IgD-negative memory B cell (primary cell): ENCODE measurements around the gene SPPL2A. TPM values are rescaled to one million over a fixed set of nuclear protein-coding genes. Genes with fewer than 3 reads are reported as not detected.

Experiments
- H3K27ac Mint-ChIP-seq, 3 donors: one replicate each; pipeline ENCODE4 v1.8.0; 2020 to 2022; ENCODE audit warnings: mild to moderate bottlenecking in 3 of 3, mixed read lengths in 3 of 3, moderate library complexity in 1 of 3
- H3K27me3 Mint-ChIP-seq: one replicate; pipeline ENCODE4 v1.8.0; 2021; ENCODE audit warnings: mixed read lengths
- H3K36me3 Mint-ChIP-seq: one replicate; pipeline ENCODE4 v1.8.0; 2020; ENCODE audit warnings: mild to moderate bottlenecking, mixed read lengths
- H3K4me1 Mint-ChIP-seq, 3 donors: one replicate each; pipeline ENCODE4 v1.8.0; 2020 to 2022; ENCODE audit warnings: mixed read lengths in 3 of 3, mild to moderate bottlenecking in 1 of 3
- H3K4me3 Mint-ChIP-seq, 4 donors: one replicate each; pipeline ENCODE4 v1.8.0; 2020 to 2022; ENCODE audit warnings: mild to moderate bottlenecking in 4 of 4, mixed read lengths in 4 of 4, moderate library complexity in 3 of 4
- H3K9me3 Mint-ChIP-seq, 3 donors: one replicate each; pipeline ENCODE4 v1.8.0; 2020 to 2021; ENCODE audit warnings: mixed read lengths in 3 of 3, mild to moderate bottlenecking in 1 of 3
- polyA plus RNA-seq: library from polyadenylated mRNA; unstranded; fragments of 300-500 nt; fragmentation: Illumina TruSeq; gene quantifications from one replicate; pipeline ENCODE4 v1.2.3, GENCODE V29; 2021

SPPL2A gene
- polyA plus RNA-seq, 1 donor from 2014 or later, result 63.6 TPM

DNA sequence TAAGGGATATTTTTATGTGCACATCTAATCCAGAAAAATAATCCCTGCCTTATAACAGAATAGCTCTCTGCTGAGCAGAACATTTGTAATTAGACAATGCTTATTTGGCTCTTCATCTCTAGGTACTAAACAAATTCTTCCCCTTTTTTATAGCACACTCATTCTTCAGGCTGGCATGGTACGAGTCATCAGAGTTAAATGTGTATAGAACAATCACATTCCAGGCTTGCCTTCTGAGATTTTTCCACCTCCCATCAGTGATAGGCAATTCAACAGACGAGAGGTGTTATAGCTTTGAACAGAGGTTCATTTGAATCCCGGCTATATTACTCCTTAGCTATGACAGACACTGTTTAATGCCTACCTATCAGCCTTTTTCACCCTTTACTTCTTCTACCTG lies 21.4 kb upstream of the SPPL2A start:
- Mint-ChIP-seq H3K27me3 (peaks cover 3% of the 10 kb centered on the region), H3K4me1 (no peaks in the 10 kb centered on the region), H3K4me3 (no peak overlapping the region), H3K36me3 (no peaks in the 10 kb centered on the region), H3K27ac (no peak overlapping the region), H3K9me3 (no peaks in the 10 kb centered on the region)

DNA sequence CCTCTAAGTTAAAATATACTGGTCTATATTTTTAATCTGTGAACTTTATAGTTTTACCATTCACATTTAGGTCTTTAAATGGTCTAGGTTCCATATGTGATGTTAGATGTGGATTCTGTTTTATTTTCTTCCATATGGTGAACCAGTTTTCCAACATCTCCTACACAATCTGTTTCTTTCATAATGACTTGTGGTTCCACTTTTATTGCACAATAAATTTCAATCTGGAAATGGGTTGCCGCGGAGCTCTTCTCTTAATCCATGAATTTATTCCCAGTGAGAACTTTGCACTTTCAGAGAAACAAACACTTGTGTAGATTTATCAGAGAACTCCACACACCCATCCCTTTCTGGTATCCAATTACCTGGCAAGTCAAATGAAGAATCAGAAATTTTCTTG lies 20.9 kb upstream of the SPPL2A start:
- no peaks in the 10 kb centered on the region for H3K36me3 Mint-ChIP-seq
- no peaks in the 10 kb centered on the region for H3K4me1 Mint-ChIP-seq
- no peaks in the 10 kb centered on the region for H3K9me3 Mint-ChIP-seq
- H3K4me3 Mint-ChIP-seq, result no peak overlapping the region
- H3K27ac Mint-ChIP-seq, result no peak overlapping the region
- peaks cover 3% of the 10 kb centered on the region for H3K27me3 Mint-ChIP-seq

GRCh38 chr15:50783895-50784294 lies 18.4 kb upstream of the SPPL2A start:
- Mint-ChIP-seq H3K27me3 (peaks cover 3% of the 10 kb centered on the region), H3K4me1 (no peaks in the 10 kb centered on the region), H3K9me3 (no peaks in the 10 kb centered on the region), H3K4me3 (no peak overlapping the region), H3K36me3 (no peaks in the 10 kb centered on the region), H3K27ac (no peak overlapping the region)

GRCh38 chr15:50783411-50783810 lies 17.9 kb upstream of the SPPL2A start:
- Mint-ChIP-seq H3K36me3 (no peaks in the 10 kb centered on the region), H3K9me3 (no peaks in the 10 kb centered on the region), H3K4me3 (no peak overlapping the region), H3K27ac (no peak overlapping the region), H3K4me1 (no peaks in the 10 kb centered on the region), H3K27me3 (no peaks in the 10 kb centered on the region)

GRCh38 chr15:50778086-50778485 lies 12.6 kb upstream of the SPPL2A start:
- Mint-ChIP-seq H3K4me1 (peaks cover 0 to 1% (median 0%) of the 10 kb centered on the region in 3 donors), H3K9me3 (no peaks in the 10 kb centered on the region), H3K36me3 (no peaks in the 10 kb centered on the region), H3K27ac (no peak overlapping the region), H3K4me3 (no peak overlapping the region), H3K27me3 (no peaks in the 10 kb centered on the region)

GRCh38 chr15:50777042-50777441 lies 11.5 kb upstream of the SPPL2A start:
- no peaks in the 10 kb centered on the region for H3K27me3 Mint-ChIP-seq
- H3K4me1 Mint-ChIP-seq, result peaks cover 0 to 1% (median 0%) of the 10 kb centered on the region in 3 donors
- H3K27ac Mint-ChIP-seq, result no peak overlapping the region

DNA sequence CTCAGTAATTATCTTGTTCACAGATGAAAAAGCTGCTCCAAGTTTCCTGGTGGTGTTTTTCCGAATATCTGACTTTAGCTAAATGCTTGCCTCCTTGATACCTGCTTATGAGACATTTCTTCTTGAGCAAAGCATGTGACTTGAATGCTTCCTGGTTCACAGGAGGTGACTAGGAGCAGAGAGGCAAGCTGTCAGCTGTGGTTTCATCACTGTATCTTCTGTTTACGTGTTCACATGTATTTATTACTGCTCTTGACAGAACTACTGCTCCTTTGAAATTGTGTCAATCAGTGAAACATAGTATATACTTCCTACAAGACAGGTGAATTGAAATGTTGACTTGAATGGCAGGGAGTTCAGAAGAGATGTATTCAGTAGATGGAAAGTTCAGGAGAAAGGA lies 8.9 kb upstream of the SPPL2A start:
- Mint-ChIP-seq H3K9me3 (no peaks in the 10 kb centered on the region), H3K27me3 (no peaks in the 10 kb centered on the region), H3K4me3 (no peak overlapping the region), H3K36me3 (no peaks in the 10 kb centered on the region), H3K4me1 (peaks cover 0 to 1% (median 0%) of the 10 kb centered on the region in 3 donors), H3K27ac (no peak overlapping the region)

More at GRCh38 chr15:50777042-50777441, 11.5 kb upstream of the SPPL2A start:
- no peaks in the 10 kb centered on the region for H3K9me3 Mint-ChIP-seq
- no peaks in the 10 kb centered on the region for H3K36me3 Mint-ChIP-seq
- no peak overlapping the region for H3K4me3 Mint-ChIP-seq

DNA sequence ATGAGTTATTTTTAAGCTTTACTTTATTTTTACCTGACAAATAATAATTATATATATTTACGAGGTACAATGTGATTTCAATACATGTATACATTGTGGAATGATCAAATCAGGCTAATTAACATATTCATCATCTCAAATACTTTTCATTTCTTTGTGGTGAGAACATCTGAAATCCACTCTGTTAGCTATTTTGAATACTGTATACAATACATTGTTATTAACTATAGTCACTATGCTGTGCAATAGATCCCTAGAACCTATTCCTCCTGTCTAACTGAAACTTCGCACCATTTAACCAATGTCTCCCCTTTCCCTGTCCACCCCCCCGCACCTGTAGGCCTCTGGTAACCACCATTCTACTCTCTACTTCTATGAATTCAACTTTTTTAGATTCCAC lies 7.9 kb upstream of the SPPL2A start:
- Mint-ChIP-seq H3K4me1 (peaks cover 0 to 1% (median 0%) of the 10 kb centered on the region in 3 donors), H3K4me3 (no peak overlapping the region), H3K27ac (no peak overlapping the region), H3K27me3 (no peaks in the 10 kb centered on the region), H3K36me3 (no peaks in the 10 kb centered on the region), H3K9me3 (no peaks in the 10 kb centered on the region)

DNA sequence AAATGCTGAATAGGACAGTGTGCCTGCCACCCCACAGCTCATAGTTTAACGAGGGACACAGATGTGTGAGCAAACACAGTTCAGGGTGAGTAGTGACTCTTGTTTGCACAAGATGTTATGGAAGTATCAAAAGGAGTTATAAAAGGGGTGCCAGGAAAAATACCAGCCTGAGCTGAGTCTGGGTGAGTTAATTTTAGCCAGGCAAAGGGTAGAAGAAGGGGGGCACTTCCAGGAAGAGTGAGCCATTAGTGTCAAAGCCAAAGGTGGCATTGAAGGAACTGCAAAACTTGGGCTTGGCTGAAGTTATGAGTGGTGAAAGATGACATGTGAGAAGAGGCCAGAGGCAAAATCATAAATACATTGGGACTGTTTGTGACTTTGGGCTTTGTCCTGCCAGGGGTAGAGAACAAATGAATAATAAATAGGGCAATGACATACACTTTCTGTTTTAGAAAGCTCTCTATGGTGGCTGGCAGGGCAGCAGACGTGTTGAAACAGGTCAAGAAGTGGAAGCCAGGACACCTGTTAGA lies 1.9 kb upstream of the SPPL2A start:
- Mint-ChIP-seq H3K27ac (peak overlapping the region; percentile 21 to 92 (median 59)), H3K4me3 (peak overlapping the region in 3 of 4 donors; percentile 15 to 93 (median 53)), H3K27me3 (no peaks in the 10 kb centered on the region), H3K4me1 (peaks cover 17 to 29% (median 19%) of the 10 kb centered on the region in 3 donors), H3K9me3 (no peaks in the 10 kb centered on the region), H3K36me3 (peaks cover 3% of the 10 kb centered on the region)

- H3K27ac Mint-ChIP-seq, result peak overlapping the region; percentile 59 to 99 (median 95)
- peak overlapping the region; percentile 92 to 95 (median 94) for H3K4me3 Mint-ChIP-seq
- H3K27me3 Mint-ChIP-seq, result no peaks in the 10 kb centered on the region
- no peaks in the 10 kb centered on the region for H3K9me3 Mint-ChIP-seq
- peaks cover 26 to 38% (median 28%) of the 10 kb centered on the region in 3 donors for H3K4me1 Mint-ChIP-seq
- peaks cover 3% of the 10 kb centered on the region for H3K36me3 Mint-ChIP-seq
These were observed 878 bp downstream of the SPPL2A start for GRCh38 chr15:50764461-50765194.

- peaks cover 18 to 35% (median 31%) of the 10 kb centered on the region in 3 donors for H3K4me1 Mint-ChIP-seq
- no peaks in the 10 kb centered on the region for H3K27me3 Mint-ChIP-seq
- no peak overlapping the region for H3K4me3 Mint-ChIP-seq
- H3K27ac Mint-ChIP-seq, result peak overlapping the region in 1 of 3 donors; percentile 63
- H3K9me3 Mint-ChIP-seq, result no peaks in the 10 kb centered on the region
- peaks cover 7% of the 10 kb centered on the region for H3K36me3 Mint-ChIP-seq
These were observed 6.7 kb downstream of the SPPL2A start for GRCh38 chr15:50758712-50759205.

DNA sequence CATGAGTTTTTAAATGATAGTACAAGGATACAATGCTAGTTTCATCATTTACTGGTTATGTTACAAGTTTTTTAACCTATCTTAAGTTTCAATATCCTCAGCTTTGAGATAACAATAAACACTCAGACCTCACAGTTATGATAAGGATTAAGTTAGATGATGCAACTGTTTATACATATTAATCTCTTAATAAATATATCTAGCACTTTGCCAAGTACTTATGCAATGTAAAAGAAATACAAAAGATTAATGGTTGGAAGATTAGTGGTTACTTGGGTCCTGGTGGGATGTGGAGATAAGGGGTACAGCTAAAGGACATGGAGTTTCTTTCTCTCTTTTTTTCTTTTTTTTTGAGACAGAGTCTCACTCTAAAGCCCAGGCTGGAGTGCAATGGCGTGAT lies 12.0 kb downstream of the SPPL2A start:
- no peaks in the 10 kb centered on the region for H3K27me3 Mint-ChIP-seq
- H3K4me3 Mint-ChIP-seq, result no peak overlapping the region
- no peak overlapping the region for H3K27ac Mint-ChIP-seq
- no peaks in the 10 kb centered on the region for H3K9me3 Mint-ChIP-seq
- H3K36me3 Mint-ChIP-seq, result peaks cover 4% of the 10 kb centered on the region
- H3K4me1 Mint-ChIP-seq, result peaks cover 5 to 27% (median 16%) of the 10 kb centered on the region in 3 donors

- Mint-ChIP-seq H3K4me1 (peaks cover 2 to 18% (median 11%) of the 10 kb centered on the region in 3 donors), H3K27ac (no peak overlapping the region), H3K4me3 (peak overlapping the region in 1 of 4 donors; percentile 22), H3K27me3 (no peaks in the 10 kb centered on the region), H3K9me3 (no peaks in the 10 kb centered on the region), H3K36me3 (peaks cover 2% of the 10 kb centered on the region)
These were observed 14.1 kb downstream of the SPPL2A start for GRCh38 chr15:50751394-50751793.

DNA sequence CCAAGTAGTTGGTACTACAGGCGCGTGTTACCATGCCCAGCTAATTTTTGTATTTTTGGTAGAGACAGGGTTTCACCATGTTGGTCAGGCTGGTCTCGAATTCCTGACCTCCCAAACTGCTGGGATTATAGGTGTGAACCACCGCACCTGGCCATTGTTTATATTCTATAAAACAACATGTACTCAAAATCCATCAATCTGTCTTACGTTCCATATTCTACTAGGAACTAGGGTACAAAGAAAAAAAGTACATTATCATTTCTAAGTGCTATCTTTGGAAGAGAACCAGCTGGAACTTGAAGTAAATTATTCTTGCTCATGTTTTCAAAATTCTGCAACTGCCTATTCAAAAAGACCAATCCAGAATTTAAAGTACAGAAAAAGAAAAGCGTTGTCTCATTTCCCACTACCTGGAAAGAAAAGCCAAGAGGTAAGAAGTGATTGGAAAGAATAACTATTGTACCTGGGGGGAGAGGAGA lies 15.2 kb downstream of the SPPL2A start:
- no peaks in the 10 kb centered on the region for H3K9me3 Mint-ChIP-seq
- peaks cover 2% of the 10 kb centered on the region for H3K36me3 Mint-ChIP-seq
- no peak overlapping the region for H3K27ac Mint-ChIP-seq
- no peak overlapping the region for H3K4me3 Mint-ChIP-seq
- no peaks in the 10 kb centered on the region for H3K27me3 Mint-ChIP-seq
- peaks cover 2 to 15% (median 9%) of the 10 kb centered on the region in 3 donors for H3K4me1 Mint-ChIP-seq

- Mint-ChIP-seq H3K4me3 (no peak overlapping the region), H3K4me1 (peaks cover under 1 to 6% (median 1%) of the 10 kb centered on the region in 3 donors), H3K27ac (no peak overlapping the region), H3K9me3 (no peaks in the 10 kb centered on the region), H3K27me3 (no peaks in the 10 kb centered on the region), H3K36me3 (peaks cover 2% of the 10 kb centered on the region)
These were observed 18.0 kb downstream of the SPPL2A start for GRCh38 chr15:50747523-50747922.
